ENCODE results near the gene STAC2.

DNA sequence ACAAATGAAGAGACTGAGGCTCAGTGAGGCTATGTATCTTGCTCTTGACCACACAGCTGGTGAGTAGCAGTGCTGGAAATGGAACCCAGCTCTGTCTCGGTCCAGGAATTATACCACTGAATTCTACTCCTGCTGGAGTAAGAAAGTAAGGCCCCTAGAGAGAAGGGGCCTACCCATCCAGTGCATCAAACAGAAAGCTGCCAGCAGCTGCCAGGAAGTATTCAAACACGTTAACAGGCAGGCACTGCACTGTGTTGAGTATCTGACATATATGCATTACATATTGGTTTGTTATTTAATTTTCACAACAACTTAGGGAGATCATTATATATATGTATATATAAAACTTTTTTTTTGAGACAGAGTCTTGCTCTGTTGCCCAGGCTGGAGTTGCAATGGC is 63.8 kb downstream of the STAC2 start:
- no peak for TF ChIP-seq EZH2 (optimal IDR thresholded peaks at IDR 0.05; ENCODE audit: low read depth, low read length)
- TF ChIP-seq, protein P1, sequence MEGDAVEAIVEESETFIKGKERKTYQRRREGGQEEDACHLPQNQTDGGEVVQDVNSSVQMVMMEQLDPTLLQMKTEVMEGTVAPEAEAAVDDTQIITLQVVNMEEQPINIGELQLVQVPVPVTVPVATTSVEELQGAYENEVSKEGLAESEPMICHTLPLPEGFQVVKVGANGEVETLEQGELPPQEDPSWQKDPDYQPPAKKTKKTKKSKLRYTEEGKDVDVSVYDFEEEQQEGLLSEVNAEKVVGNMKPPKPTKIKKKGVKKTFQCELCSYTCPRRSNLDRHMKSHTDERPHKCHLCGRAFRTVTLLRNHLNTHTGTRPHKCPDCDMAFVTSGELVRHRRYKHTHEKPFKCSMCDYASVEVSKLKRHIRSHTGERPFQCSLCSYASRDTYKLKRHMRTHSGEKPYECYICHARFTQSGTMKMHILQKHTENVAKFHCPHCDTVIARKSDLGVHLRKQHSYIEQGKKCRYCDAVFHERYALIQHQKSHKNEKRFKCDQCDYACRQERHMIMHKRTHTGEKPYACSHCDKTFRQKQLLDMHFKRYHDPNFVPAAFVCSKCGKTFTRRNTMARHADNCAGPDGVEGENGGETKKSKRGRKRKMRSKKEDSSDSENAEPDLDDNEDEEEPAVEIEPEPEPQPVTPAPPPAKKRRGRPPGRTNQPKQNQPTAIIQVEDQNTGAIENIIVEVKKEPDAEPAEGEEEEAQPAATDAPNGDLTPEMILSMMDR (IDR thresholded peaks at IDR 0.05; ENCODE audit: low read length): no peak

All from MM.1S (cell line).